Uterus (tissue), 4 donors: ENCODE results near the gene HEATR3. TPM values are rescaled to one million over a fixed set of nuclear protein-coding genes. Genes with fewer than 3 reads are reported as not detected.

Experiments
- DNase-seq, 2 donors: peaks; one replicate each; pipeline ENCODE4 v3.0.0-alpha.2; 2019 to 2020
- H3K27ac ChIP-seq, 2 donors: fragments of 200-600 bp; sonication (generic); 1 replicate in 1 of 2; 2 replicates in 1 of 2; pipeline ENCODE4 v1.5.1; 2016 to 2018
- H3K27me3 ChIP-seq, 2 donors: fragments of 200-600 bp; sonication (generic); one replicate each; pipeline ENCODE4 v1.5.1; 2018 to 2019; ENCODE audit warnings: control low read depth in 1 of 2
- H3K36me3 ChIP-seq, 2 donors: fragments of 200-600 bp; sonication (generic); one replicate each; pipeline ENCODE4 v1.5.1; 2019; ENCODE audit warnings: control low read depth in 1 of 2
- H3K4me1 ChIP-seq, 2 donors: fragments of 200-600 bp; sonication (generic); one replicate each; pipeline ENCODE4 v1.5.1; 2018 to 2019; ENCODE audit warnings: control low read depth in 1 of 2
- H3K4me3 ChIP-seq, 2 donors: fragments of 200-600 bp; sonication (generic); 1 replicate in 1 of 2; 2 replicates in 1 of 2; pipeline ENCODE4 v1.5.1; 2018 to 2019; ENCODE audit warnings: mild to moderate bottlenecking in 1 of 2
- H3K9me3 ChIP-seq, 2 donors: fragments of 200-600 bp; sonication (generic); one replicate each; pipeline ENCODE4 v1.5.1; 2019; ENCODE audit warnings: control low read depth in 1 of 2
- CTCF ChIP-seq, 4 experiments: fragments of 200-600 bp in 2 of 4; fragments of 450-650 bp in 2 of 4; sonication (generic) in 2 of 4; IDR thresholded peaks; one replicate each; pipeline ENCODE4 v1.5.1; 2016 to 2019; ENCODE audit warnings: antibody characterized with exemption in 4 of 4, mild to moderate bottlenecking in 2 of 4, moderate library complexity in 1 of 4
- POLR2A ChIP-seq, 2 donors: fragments of 450-650 bp; IDR thresholded peaks; one replicate each; pipeline ENCODE4 v1.6.1; 2016; ENCODE audit warnings: antibody characterized with exemption in 2 of 2, mild to moderate bottlenecking in 1 of 2, moderate library complexity in 1 of 2
- intact Hi-C: fragments of 100-400 bp; cut with DNase I; formaldehyde crosslinking; loops from one replicate; pipeline ENCODE4 v1.15.1; 2023; ENCODE audit warnings: low total_unique reads
- total RNA-seq, 4 donors: library from RNA; depleted of rRNA in 3 of 4; stranded (reverse); fragments of >200 nt in 3 of 4; gene quantifications; one replicate each; pipeline versions ENCODE4 v1.1.0 to v1.2.4, GENCODE V29; 2014 to 2023
- donor health status: DM: yes; HTN: yes; CAD: no.

Gene HEATR3
- total RNA-seq, 4 donors from 2014 or later = 8.2 to 53.0 (median 15.5) TPM

GRCh38 chr16:50037662-50038220 lies 28.0 kb upstream of the HEATR3 start:
- DNase-seq = no peak
- H3K27ac ChIP-seq = no peak overlapping the region

GRCh38 chr16:50038286-50038685 lies 27.5 kb upstream of the HEATR3 start:
- Histone ChIP-seq H3K4me3 (no peak overlapping the region), H3K27ac (no peak overlapping the region), H3K4me1 (no peaks in the 10 kb centered on the region), H3K27me3 (no peaks in the 10 kb centered on the region), H3K36me3 (no peaks in the 10 kb centered on the region), H3K9me3 (no peaks in the 10 kb centered on the region)
- DNase-seq = no peak
- intact Hi-C loops = no loop called here
- TF ChIP-seq POLR2A (IDR thresholded peaks at IDR 0.05) (no peak), CTCF (IDR thresholded peaks at IDR 0.05) (no peak)

More at GRCh38 chr16:50037662-50038220, 28.0 kb upstream of the HEATR3 start:
- Histone ChIP-seq H3K36me3 (no peaks in the 10 kb centered on the region), H3K4me3 (no peak overlapping the region), H3K9me3 (no peaks in the 10 kb centered on the region), H3K27me3 (no peaks in the 10 kb centered on the region), H3K4me1 (no peaks in the 10 kb centered on the region)
- intact Hi-C loops = no loop called here
- no peak for TF ChIP-seq POLR2A (IDR thresholded peaks at IDR 0.05)
- TF ChIP-seq CTCF (IDR thresholded peaks at IDR 0.05) = no peak

GRCh38 chr16:50038756-50039529 lies 26.8 kb upstream of the HEATR3 start:
- intact Hi-C loops = no loop called here
- H3K27ac ChIP-seq = no peak overlapping the region
- DNase-seq = no peak

GRCh38 chr16:50040018-50040417 lies 25.8 kb upstream of the HEATR3 start:
- no peaks in the 10 kb centered on the region for H3K27me3 ChIP-seq
- TF ChIP-seq POLR2A (IDR thresholded peaks at IDR 0.05) (no peak), CTCF (IDR thresholded peaks at IDR 0.05) (no peak)
- no peak for DNase-seq
- no peaks in the 10 kb centered on the region for H3K9me3 ChIP-seq
- intact Hi-C loops = no loop called here
- H3K36me3 ChIP-seq = no peaks in the 10 kb centered on the region
- no peaks in the 10 kb centered on the region for H3K4me1 ChIP-seq
- no peak overlapping the region for H3K4me3 ChIP-seq
- no peak overlapping the region for H3K27ac ChIP-seq

More at GRCh38 chr16:50038756-50039529, 26.8 kb upstream of the HEATR3 start:
- Histone ChIP-seq H3K4me3 (no peak overlapping the region), H3K36me3 (no peaks in the 10 kb centered on the region), H3K4me1 (no peaks in the 10 kb centered on the region), H3K27me3 (no peaks in the 10 kb centered on the region), H3K9me3 (no peaks in the 10 kb centered on the region)
- TF ChIP-seq POLR2A (IDR thresholded peaks at IDR 0.05) (no peak), CTCF (IDR thresholded peaks at IDR 0.05) (no peak)

GRCh38 chr16:50040710-50041109 lies 25.1 kb upstream of the HEATR3 start:
- Histone ChIP-seq H3K27me3 (no peaks in the 10 kb centered on the region), H3K4me3 (no peak overlapping the region), H3K4me1 (no peaks in the 10 kb centered on the region), H3K36me3 (no peaks in the 10 kb centered on the region), H3K9me3 (no peaks in the 10 kb centered on the region), H3K27ac (no peak overlapping the region)
- DNase-seq = no peak
- intact Hi-C loops = no loop called here
- no peak for TF ChIP-seq CTCF (IDR thresholded peaks at IDR 0.05)
- no peak for TF ChIP-seq POLR2A (IDR thresholded peaks at IDR 0.05)
